ENCODE measurements around the gene MAST1. TPM values are rescaled to one million over a fixed set of nuclear protein-coding genes. Genes with fewer than 3 reads are reported as not detected.
"Not testable (repeated sequence)": the region's sequence is repeated elsewhere in the genome, so short reads cannot be mapped to it uniquely, and the experiment has no call there.

MAST1 gene
- total RNA-seq, 1 donor from 2014 or later = not detected

- no peaks in the 10 kb centered on the region for H3K9me3 ChIP-seq (ENCODE audit: control insufficient read depth in 3 of 3, low read length in 3 of 3)
- H3K36me3 ChIP-seq (ENCODE audit: control insufficient read depth in 3 of 3, insufficient read depth in 3 of 3, low read length in 3 of 3) = peaks cover 20 to 25% (median 24%) of the 10 kb centered on the region in 3 donors
- no peaks in the 10 kb centered on the region for H3K27me3 ChIP-seq (ENCODE audit: control insufficient read depth in 3 of 3, insufficient read depth in 3 of 3, low read length in 3 of 3)
- H3K4me1 ChIP-seq (ENCODE audit: control insufficient read depth in 3 of 3, insufficient read depth in 3 of 3, low read length in 3 of 3) = peaks cover 28 to 40% (median 30%) of the 10 kb centered on the region in 3 donors
- H3K9ac ChIP-seq (ENCODE audit: low read depth in 1 of 3, low read length in 3 of 3) = peak overlapping the region; percentile 93 to 99 (median 97)
- peak overlapping the region; percentile 94 to 99 (median 98) for H3K4me3 ChIP-seq (ENCODE audit: low read length in 3 of 3)
- H3K27ac ChIP-seq (ENCODE audit: low read depth, low read length) = peak overlapping the region; percentile 85
Measured at GRCh38 chr19:12800923-12801465, 37.3 kb upstream of the MAST1 start.

GRCh38 chr19:12801466-12802266 lies 36.6 kb upstream of the MAST1 start, which contains the start of the genes PRDX2 and THSD8:
Gene PRDX2, minus strand, starts transcription at chr19:12801800. Its CDS starts 539 bp downstream, at chr19:12801261.
Gene THSD8, plus strand, starts transcription at chr19:12802069. Its CDS starts 3 bp downstream, at chr19:12802072.
- peak within 1 kb of the TSS; percentile 94 to 99 (median 98) for H3K4me3 ChIP-seq (ENCODE audit: low read length in 3 of 3)
- H3K27ac ChIP-seq (ENCODE audit: low read depth, low read length) = peak within 1 kb of the TSS; percentile 85
- H3K9me3 ChIP-seq (ENCODE audit: control insufficient read depth in 3 of 3, low read length in 3 of 3) = no peaks in the 10 kb centered on the region
- peak within 1 kb of the TSS; percentile 93 to 99 (median 97) for H3K9ac ChIP-seq (ENCODE audit: low read depth in 1 of 3, low read length in 3 of 3)
- H3K36me3 ChIP-seq (ENCODE audit: control insufficient read depth in 3 of 3, insufficient read depth in 3 of 3, low read length in 3 of 3) = peaks cover 20 to 24% (median 22%) of the 10 kb centered on the region in 3 donors
- no peaks in the 10 kb centered on the region for H3K27me3 ChIP-seq (ENCODE audit: control insufficient read depth in 3 of 3, insufficient read depth in 3 of 3, low read length in 3 of 3)
- H3K4me1 ChIP-seq (ENCODE audit: control insufficient read depth in 3 of 3, insufficient read depth in 3 of 3, low read length in 3 of 3) = peaks cover 26 to 39% (median 29%) of the 10 kb centered on the region in 3 donors

- Histone ChIP-seq H3K4me1 (ENCODE audit: control insufficient read depth in 3 of 3, insufficient read depth in 3 of 3, low read length in 3 of 3) (peaks cover 31 to 46% (median 33%) of the 10 kb centered on the region in 3 donors), H3K36me3 (ENCODE audit: control insufficient read depth in 3 of 3, insufficient read depth in 3 of 3, low read length in 3 of 3) (peaks cover 16 to 20% (median 18%) of the 10 kb centered on the region in 3 donors), H3K4me3 (ENCODE audit: low read length in 3 of 3) (peak overlapping the region; percentile 94 to 99 (median 98)), H3K27me3 (ENCODE audit: control insufficient read depth in 3 of 3, insufficient read depth in 3 of 3, low read length in 3 of 3) (no peaks in the 10 kb centered on the region), H3K27ac (ENCODE audit: low read depth, low read length) (no peak overlapping the region), H3K9me3 (ENCODE audit: control insufficient read depth in 3 of 3, low read length in 3 of 3) (no peaks in the 10 kb centered on the region), H3K9ac (ENCODE audit: low read depth in 1 of 3, low read length in 3 of 3) (peak overlapping the region; percentile 93 to 99 (median 97))
Measured at GRCh38 chr19:12802267-12803106, 35.8 kb upstream of the MAST1 start.

- Histone ChIP-seq H3K4me1 (ENCODE audit: control insufficient read depth in 3 of 3, insufficient read depth in 3 of 3, low read length in 3 of 3) (peaks cover 31 to 46% (median 33%) of the 10 kb centered on the region in 3 donors), H3K4me3 (ENCODE audit: low read length in 3 of 3) (no peak overlapping the region), H3K36me3 (ENCODE audit: control insufficient read depth in 3 of 3, insufficient read depth in 3 of 3, low read length in 3 of 3) (peaks cover 15 to 19% (median 16%) of the 10 kb centered on the region in 3 donors), H3K9ac (ENCODE audit: low read depth in 1 of 3, low read length in 3 of 3) (no peak overlapping the region), H3K9me3 (ENCODE audit: control insufficient read depth in 3 of 3, low read length in 3 of 3) (no peaks in the 10 kb centered on the region), H3K27me3 (ENCODE audit: control insufficient read depth in 3 of 3, insufficient read depth in 3 of 3, low read length in 3 of 3) (no peaks in the 10 kb centered on the region), H3K27ac (ENCODE audit: low read depth, low read length) (no peak overlapping the region)
Measured at GRCh38 chr19:12804051-12804450, 34.3 kb upstream of the MAST1 start.

- Histone ChIP-seq H3K9me3 (ENCODE audit: control insufficient read depth in 3 of 3, low read length in 3 of 3) (no peaks in the 10 kb centered on the region), H3K9ac (ENCODE audit: low read depth in 1 of 3, low read length in 3 of 3) (peak within 1 kb of the TSS; percentile 75 to 82 (median 79)), H3K4me1 (ENCODE audit: control insufficient read depth in 3 of 3, insufficient read depth in 3 of 3, low read length in 3 of 3) (peaks cover 19 to 24% (median 20%) of the 10 kb centered on the region in 3 donors), H3K36me3 (ENCODE audit: control insufficient read depth in 3 of 3, insufficient read depth in 3 of 3, low read length in 3 of 3) (peaks cover 4 to 6% (median 6%) of the 10 kb centered on the region in 3 donors), H3K4me3 (ENCODE audit: low read length in 3 of 3) (peak within 1 kb of the TSS; percentile 65 to 89 (median 81)), H3K27me3 (ENCODE audit: control insufficient read depth in 3 of 3, insufficient read depth in 3 of 3, low read length in 3 of 3) (no peaks in the 10 kb centered on the region), H3K27ac (ENCODE audit: low read depth, low read length) (peak within 1 kb of the TSS; percentile 50)
Measured at GRCh38 chr19:12806242-12807081, 31.9 kb upstream of the MAST1 start, which contains the start of gene RNASEH2A. Gene RNASEH2A, plus strand, starts transcription at chr19:12806584. Its CDS starts 90 bp downstream, at chr19:12806674.

- no peaks in the 10 kb centered on the region for H3K9me3 ChIP-seq (ENCODE audit: control insufficient read depth in 3 of 3, low read length in 3 of 3)
- H3K4me3 ChIP-seq (ENCODE audit: low read length in 3 of 3) = no peak overlapping the region
- peaks cover 2 to 6% (median 5%) of the 10 kb centered on the region in 3 donors for H3K36me3 ChIP-seq (ENCODE audit: control insufficient read depth in 3 of 3, insufficient read depth in 3 of 3, low read length in 3 of 3)
- no peak overlapping the region for H3K9ac ChIP-seq (ENCODE audit: low read depth in 1 of 3, low read length in 3 of 3)
- no peaks in the 10 kb centered on the region for H3K4me1 ChIP-seq (ENCODE audit: control insufficient read depth in 3 of 3, insufficient read depth in 3 of 3, low read length in 3 of 3)
- no peak overlapping the region for H3K27ac ChIP-seq (ENCODE audit: low read depth, low read length)
- H3K27me3 ChIP-seq (ENCODE audit: control insufficient read depth in 3 of 3, insufficient read depth in 3 of 3, low read length in 3 of 3) = no peaks in the 10 kb centered on the region
Measured at GRCh38 chr19:12815088-12815487, 23.2 kb upstream of the MAST1 start.

GRCh38 chr19:12817188-12817587 lies 21.1 kb upstream of the MAST1 start:
- not testable (repeated sequence) for H3K27me3 ChIP-seq (ENCODE audit: control insufficient read depth in 3 of 3, insufficient read depth in 3 of 3, low read length in 3 of 3); H3K36me3 ChIP-seq (ENCODE audit: control insufficient read depth in 3 of 3, insufficient read depth in 3 of 3, low read length in 3 of 3); H3K9ac ChIP-seq (ENCODE audit: low read depth in 1 of 3, low read length in 3 of 3); H3K27ac ChIP-seq (ENCODE audit: low read depth, low read length); H3K4me3 ChIP-seq (ENCODE audit: low read length in 3 of 3); H3K4me1 ChIP-seq (ENCODE audit: control insufficient read depth in 3 of 3, insufficient read depth in 3 of 3, low read length in 3 of 3); H3K9me3 ChIP-seq (ENCODE audit: control insufficient read depth in 3 of 3, low read length in 3 of 3)

GRCh38 chr19:12817810-12818209 lies 20.5 kb upstream of the MAST1 start:
- H3K27ac ChIP-seq (ENCODE audit: low read depth, low read length); H3K4me1 ChIP-seq (ENCODE audit: control insufficient read depth in 3 of 3, insufficient read depth in 3 of 3, low read length in 3 of 3); H3K36me3 ChIP-seq (ENCODE audit: control insufficient read depth in 3 of 3, insufficient read depth in 3 of 3, low read length in 3 of 3); H3K4me3 ChIP-seq (ENCODE audit: low read length in 3 of 3); H3K9me3 ChIP-seq (ENCODE audit: control insufficient read depth in 3 of 3, low read length in 3 of 3); H3K27me3 ChIP-seq (ENCODE audit: control insufficient read depth in 3 of 3, insufficient read depth in 3 of 3, low read length in 3 of 3); H3K9ac ChIP-seq (ENCODE audit: low read depth in 1 of 3, low read length in 3 of 3): not testable (repeated sequence)

- Histone ChIP-seq H3K4me3 (ENCODE audit: low read length in 3 of 3) (no peak overlapping the region), H3K36me3 (ENCODE audit: control insufficient read depth in 3 of 3, insufficient read depth in 3 of 3, low read length in 3 of 3) (no peaks in the 10 kb centered on the region), H3K9ac (ENCODE audit: low read depth in 1 of 3, low read length in 3 of 3) (no peak overlapping the region), H3K4me1 (ENCODE audit: control insufficient read depth in 3 of 3, insufficient read depth in 3 of 3, low read length in 3 of 3) (no peaks in the 10 kb centered on the region), H3K27ac (ENCODE audit: low read depth, low read length) (no peak overlapping the region), H3K27me3 (ENCODE audit: control insufficient read depth in 3 of 3, insufficient read depth in 3 of 3, low read length in 3 of 3) (peaks cover 14 to 33% (median 19%) of the 10 kb centered on the region in 3 donors), H3K9me3 (ENCODE audit: control insufficient read depth in 3 of 3, low read length in 3 of 3) (no peaks in the 10 kb centered on the region)
Measured at GRCh38 chr19:12821761-12822160, 16.6 kb upstream of the MAST1 start.
